ENCODE results near the gene DUSP11. TPM values are rescaled to one million over a fixed set of nuclear protein-coding genes. Genes with fewer than 3 reads are reported as not detected.
A peak's percentile ranks its signal among the peaks of the same experiment; 100 is the strongest.

The DUSP11 gene
- total and polyA plus RNA-seq, 9 of the 15 experiments (the other 6 are each of a cell fraction or from before 2014, with no cell fraction given), result 20.7 to 79.8 (median 29.3) TPM

GRCh38 chr2:73717251-73717606 is 62.7 kb downstream of the DUSP11 start (continued):
- TF ChIP-seq SMAD4 (CRISPR knock-in tag; conservative IDR thresholded peaks at IDR 0.05), result no peak
- no peak for TF ChIP-seq ZNF23 (CRISPR knock-in tag; IDR thresholded peaks at IDR 0.05)
- no peak for TF ChIP-seq ZNF146 (CRISPR knock-in tag; IDR thresholded peaks at IDR 0.05; ENCODE audit: unreplicated experiment)
- TF ChIP-seq ZNF79 (CRISPR knock-in tag; IDR thresholded peaks at IDR 0.05; ENCODE audit: low read depth), result no peak
- TF ChIP-seq HDAC3 (IDR thresholded peaks at IDR 0.05; ENCODE audit: borderline replicate concordance, partially characterized antibody), result no peak
- no peak for TF ChIP-seq ERF (CRISPR knock-in tag; IDR thresholded peaks at IDR 0.05)
- no peak for TF ChIP-seq RNF219 (CRISPR knock-in tag; IDR thresholded peaks at IDR 0.05)
- TF ChIP-seq ARID2 (IDR thresholded peaks at IDR 0.05), result no peak
- no peak for TF ChIP-seq HINFP (tag; conservative IDR thresholded peaks at IDR 0.05; ENCODE audit: low read depth)
- TF ChIP-seq ATF1 (CRISPR knock-in tag; IDR thresholded peaks at IDR 0.05), result no peak
- TF ChIP-seq ATF1 (tag; IDR thresholded peaks at IDR 0.05), result 0 out of 2 replicates have a peak, but pooled peaks have one; percentile 5
- TF ChIP-seq ZNF184 (CRISPR knock-in tag; IDR thresholded peaks at IDR 0.05), result no peak
- no peak for TF ChIP-seq CHD2 (IDR thresholded peaks at IDR 0.05; ENCODE audit: low read depth, low read length)
- TF ChIP-seq ZNF282 (CRISPR knock-in tag; IDR thresholded peaks at IDR 0.05), result no peak
- no peak for TF ChIP-seq FOSL1 (tag; conservative IDR thresholded peaks at IDR 0.05)
- no peak for TF ChIP-seq SMARCA4 (IDR thresholded peaks at IDR 0.05)
- no peak for TF ChIP-seq BRD4 (IDR thresholded peaks at IDR 0.05)
- TF ChIP-seq ZNF764 (CRISPR knock-in tag; IDR thresholded peaks at IDR 0.05; ENCODE audit: low read depth), result no peak
- 0 out of 2 replicates have a peak, but pooled peaks have one; percentile 25 for TF ChIP-seq L3MBTL2 (IDR thresholded peaks at IDR 0.05)
- TF ChIP-seq MLX (CRISPR knock-in tag; conservative IDR thresholded peaks at IDR 0.05), result no peak
- no peak for TF ChIP-seq ZNF324 (CRISPR knock-in tag; IDR thresholded peaks at IDR 0.05)
- no peak for TF ChIP-seq SMARCA5 (IDR thresholded peaks at IDR 0.05)
